ENCODE results near the gene KRTAP12-1.

- TF ChIP-seq CTCF (conservative IDR thresholded peaks at IDR 0.05; ENCODE audit: low read length) (no peak), EZH2phosphoT487 (IDR thresholded peaks at IDR 0.05; ENCODE audit: borderline replicate concordance, low read depth, low read length) (no peak)
Observed at GRCh38 chr21:44727321-44727720, 45.4 kb upstream of the KRTAP12-1 start.

All from OCI-LY7 (cell line).